ENCODE measurements around the gene ROPN1L.

- TF ChIP-seq POLR2A (IDR thresholded peaks at IDR 0.05) = no peak
- no peak for TF ChIP-seq CTCF (IDR thresholded peaks at IDR 0.05)
These were observed 41.8 kb upstream of the ROPN1L start for GRCh38 chr5:10399839-10400238.
